ENCODE results near the gene MTF2.

Gene MTF2

DNA sequence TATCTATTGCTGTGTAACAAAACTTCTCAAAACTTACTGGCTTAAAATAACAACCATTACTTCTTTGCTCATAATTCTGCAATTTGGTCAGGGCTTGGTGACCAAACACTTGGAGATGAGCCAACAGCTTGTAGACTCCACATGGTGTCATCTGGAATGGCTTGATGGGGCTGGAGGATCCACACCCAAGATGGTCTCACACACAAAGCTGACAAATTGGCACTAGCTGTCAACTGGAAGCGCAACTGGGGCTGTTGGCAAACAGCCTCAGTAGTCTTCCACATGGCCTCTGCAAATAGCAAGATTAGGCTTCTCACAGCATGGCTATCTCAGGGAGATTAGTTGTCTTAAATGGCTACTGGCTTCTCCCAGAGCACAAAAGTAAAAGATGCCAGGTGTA is 27.1 kb upstream of the MTF2 start:
- Histone ChIP-seq H3K27ac (no peak overlapping the region), H3K27me3 (replicated peaks) (no peaks in the 10 kb centered on the region), H3K4me3 (ENCODE audit: low read depth, low read length) (no peak overlapping the region), H3K36me3 (replicated peaks) (no peaks in the 10 kb centered on the region)
- in situ Hi-C loops (cut with HindIII; ENCODE audit: low pct_ligation_motif_present, low sequenced_read_pairs), result no loop called here
- no peak for DNase-seq
- TF ChIP-seq, protein P1, sequence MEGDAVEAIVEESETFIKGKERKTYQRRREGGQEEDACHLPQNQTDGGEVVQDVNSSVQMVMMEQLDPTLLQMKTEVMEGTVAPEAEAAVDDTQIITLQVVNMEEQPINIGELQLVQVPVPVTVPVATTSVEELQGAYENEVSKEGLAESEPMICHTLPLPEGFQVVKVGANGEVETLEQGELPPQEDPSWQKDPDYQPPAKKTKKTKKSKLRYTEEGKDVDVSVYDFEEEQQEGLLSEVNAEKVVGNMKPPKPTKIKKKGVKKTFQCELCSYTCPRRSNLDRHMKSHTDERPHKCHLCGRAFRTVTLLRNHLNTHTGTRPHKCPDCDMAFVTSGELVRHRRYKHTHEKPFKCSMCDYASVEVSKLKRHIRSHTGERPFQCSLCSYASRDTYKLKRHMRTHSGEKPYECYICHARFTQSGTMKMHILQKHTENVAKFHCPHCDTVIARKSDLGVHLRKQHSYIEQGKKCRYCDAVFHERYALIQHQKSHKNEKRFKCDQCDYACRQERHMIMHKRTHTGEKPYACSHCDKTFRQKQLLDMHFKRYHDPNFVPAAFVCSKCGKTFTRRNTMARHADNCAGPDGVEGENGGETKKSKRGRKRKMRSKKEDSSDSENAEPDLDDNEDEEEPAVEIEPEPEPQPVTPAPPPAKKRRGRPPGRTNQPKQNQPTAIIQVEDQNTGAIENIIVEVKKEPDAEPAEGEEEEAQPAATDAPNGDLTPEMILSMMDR (IDR thresholded peaks at IDR 0.05; ENCODE audit: low read depth, low read length, missing control alignments), result no peak

DNA sequence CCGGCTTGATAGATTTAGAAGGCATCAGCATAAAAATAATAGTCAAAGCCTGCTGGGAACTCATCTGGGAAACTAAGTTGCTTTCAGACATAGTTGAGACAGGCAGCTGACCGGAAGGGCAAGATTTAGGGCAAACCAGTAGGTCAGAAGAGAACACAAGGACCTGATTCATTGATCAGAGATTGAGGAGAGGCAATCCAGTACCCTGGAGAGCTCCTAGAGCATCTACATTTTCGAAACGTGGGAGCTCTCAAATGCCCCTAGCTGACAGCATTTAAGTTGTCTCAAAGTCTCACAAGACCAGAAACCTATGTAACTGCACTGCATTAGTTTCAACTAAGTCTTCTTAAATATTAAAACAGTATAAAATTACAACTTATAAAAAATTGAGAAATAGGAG is 22.9 kb upstream of the MTF2 start:
- TF ChIP-seq, protein P1 (IDR thresholded peaks at IDR 0.05; ENCODE audit: low read depth, low read length, missing control alignments), result no peak
- Histone ChIP-seq H3K36me3 (replicated peaks) (no peaks in the 10 kb centered on the region), H3K4me3 (ENCODE audit: low read depth, low read length) (no peak overlapping the region), H3K27me3 (replicated peaks) (no peaks in the 10 kb centered on the region), H3K27ac (no peak overlapping the region)
- in situ Hi-C loops (cut with HindIII; ENCODE audit: low pct_ligation_motif_present, low sequenced_read_pairs), result no loop called here
- DNase-seq, result peak; percentile 29

DNA sequence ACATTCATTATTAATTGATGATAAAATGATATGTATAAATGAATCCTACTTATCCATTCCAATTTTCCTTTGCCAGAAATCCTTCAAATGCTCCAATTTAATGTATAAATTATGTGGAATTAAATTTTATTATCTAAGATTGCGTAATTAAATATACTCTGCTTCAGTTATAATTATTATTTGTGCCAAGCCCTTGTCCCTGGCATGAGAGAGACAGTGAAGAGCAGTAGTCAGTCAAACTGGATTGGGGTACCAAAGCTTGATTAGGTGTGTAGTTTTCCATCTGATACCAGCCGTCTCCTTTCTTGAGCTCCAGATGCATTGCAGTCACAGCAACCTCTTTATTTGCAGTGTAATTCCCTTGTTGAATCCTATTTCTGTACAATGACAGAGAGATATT is 22.4 kb upstream of the MTF2 start:
- in situ Hi-C loops (cut with HindIII; ENCODE audit: low pct_ligation_motif_present, low sequenced_read_pairs), result no loop called here
- DNase-seq, result no peak
- Histone ChIP-seq H3K4me3 (ENCODE audit: low read depth, low read length) (no peak overlapping the region), H3K36me3 (replicated peaks) (no peaks in the 10 kb centered on the region), H3K27me3 (replicated peaks) (no peaks in the 10 kb centered on the region), H3K27ac (no peak overlapping the region)
- TF ChIP-seq, protein P1 (IDR thresholded peaks at IDR 0.05; ENCODE audit: low read depth, low read length, missing control alignments), result no peak

DNA sequence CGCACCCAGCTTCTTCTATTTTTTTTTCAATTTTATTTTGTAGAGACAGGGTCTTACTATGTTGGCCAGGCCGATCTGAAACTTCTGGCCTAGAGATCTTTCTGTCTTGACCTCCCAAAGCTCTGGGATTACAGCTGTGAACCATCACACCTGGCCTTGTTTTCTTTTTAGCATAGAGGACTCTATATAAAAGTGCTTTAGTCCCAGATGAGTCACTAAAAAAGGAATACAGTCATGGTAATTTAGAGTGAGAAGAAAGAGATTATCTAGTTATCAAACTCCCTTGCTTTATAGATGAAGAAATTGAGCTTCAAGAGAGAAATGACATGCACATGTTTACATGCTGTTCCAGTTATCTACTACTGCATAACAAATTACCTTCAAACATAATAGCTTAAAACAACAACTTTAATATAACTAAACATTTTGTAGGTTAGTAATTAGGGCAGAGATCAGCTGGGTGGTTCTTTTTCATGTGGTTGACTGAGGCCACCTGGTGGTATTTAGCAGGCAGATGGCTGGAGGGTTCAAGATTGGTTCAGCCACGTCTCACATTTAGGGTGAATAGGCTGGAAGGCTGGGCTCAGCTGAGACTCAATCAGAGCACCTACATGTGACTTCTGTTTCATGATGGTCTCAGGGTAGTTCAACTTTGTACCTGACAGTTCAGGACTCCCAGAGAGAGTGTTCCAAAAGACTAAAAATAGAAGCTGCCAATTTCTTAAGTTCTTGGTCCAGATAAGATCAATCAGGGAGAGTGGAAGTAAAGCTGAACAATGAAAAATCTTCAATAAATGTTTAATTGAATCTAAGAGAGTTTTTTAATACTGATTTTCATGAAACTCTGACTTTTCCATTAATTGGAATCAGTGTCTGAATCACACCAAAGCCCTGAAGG is 16.9 kb upstream of the MTF2 start:
- DNase-seq, result peak; percentile 31
- Histone ChIP-seq H3K4me3 (ENCODE audit: low read depth, low read length) (no peak overlapping the region), H3K27me3 (replicated peaks) (no peaks in the 10 kb centered on the region), H3K36me3 (replicated peaks) (no peaks in the 10 kb centered on the region), H3K27ac (no peak overlapping the region)
- in situ Hi-C loops (cut with HindIII; ENCODE audit: low pct_ligation_motif_present, low sequenced_read_pairs), result no loop called here
- TF ChIP-seq, protein P1 (IDR thresholded peaks at IDR 0.05; ENCODE audit: low read depth, low read length, missing control alignments), result peak; percentile 66

DNA sequence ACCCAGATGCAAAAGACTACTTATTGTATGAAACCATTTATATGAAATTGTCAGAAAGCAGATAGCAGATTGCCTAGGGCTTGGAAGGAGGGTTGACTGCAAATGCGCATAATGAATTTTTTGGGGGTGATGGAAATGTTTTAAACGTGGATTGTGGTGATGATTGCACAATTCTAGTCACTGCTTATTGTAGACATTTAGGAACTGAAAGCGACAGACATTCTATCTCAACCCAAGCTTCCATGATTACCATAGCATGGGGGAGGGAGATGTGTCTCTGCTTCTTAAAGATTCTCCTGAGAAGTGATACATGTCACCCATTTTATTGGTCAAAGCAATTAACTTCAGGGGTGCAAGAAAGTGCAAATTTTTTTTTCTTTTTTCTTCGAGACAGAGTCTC is 2.8 kb upstream of the MTF2 start:
- TF ChIP-seq, protein P1 (IDR thresholded peaks at IDR 0.05; ENCODE audit: low read depth, low read length, missing control alignments), result no peak
- in situ Hi-C loops (cut with HindIII; ENCODE audit: low pct_ligation_motif_present, low sequenced_read_pairs), result no loop called here
- H3K4me3 ChIP-seq (ENCODE audit: low read depth, low read length), result no peak overlapping the region
- no peaks in the 10 kb centered on the region for H3K36me3 ChIP-seq (replicated peaks)
- DNase-seq, result no peak
- H3K27me3 ChIP-seq (replicated peaks), result no peaks in the 10 kb centered on the region
- H3K27ac ChIP-seq, result no peak overlapping the region
